Vagina (tissue), 2 donors: ENCODE measurements around the gene ATG2B.

Source experiments
- POLR2AphosphoS5 ChIP-seq, 2 donors: sonication (generic); formaldehyde crosslinking; IDR thresholded peaks; one replicate each; pipeline ENCODE4 v1.9.0; 2017; ENCODE audit warnings: antibody characterized with exemption in 2 of 2, mild to moderate bottlenecking in 2 of 2, low read depth in 1 of 2; ENCODE audit not compliant: insufficient read depth in 1 of 2
- TF ChIP-seq, protein P1 (sequence below), 3 experiments: fragments of 450-650 bp in 2 of 3; fragments of 200-600 bp in 1 of 3; sonication (generic) in 1 of 3; IDR thresholded peaks; one replicate each; pipeline ENCODE4 v1.5.1; 2017 to 2019; ENCODE audit warnings: antibody characterized with exemption in 3 of 3, mild to moderate bottlenecking in 2 of 3, moderate library complexity in 2 of 3

- TF ChIP-seq, protein P1, sequence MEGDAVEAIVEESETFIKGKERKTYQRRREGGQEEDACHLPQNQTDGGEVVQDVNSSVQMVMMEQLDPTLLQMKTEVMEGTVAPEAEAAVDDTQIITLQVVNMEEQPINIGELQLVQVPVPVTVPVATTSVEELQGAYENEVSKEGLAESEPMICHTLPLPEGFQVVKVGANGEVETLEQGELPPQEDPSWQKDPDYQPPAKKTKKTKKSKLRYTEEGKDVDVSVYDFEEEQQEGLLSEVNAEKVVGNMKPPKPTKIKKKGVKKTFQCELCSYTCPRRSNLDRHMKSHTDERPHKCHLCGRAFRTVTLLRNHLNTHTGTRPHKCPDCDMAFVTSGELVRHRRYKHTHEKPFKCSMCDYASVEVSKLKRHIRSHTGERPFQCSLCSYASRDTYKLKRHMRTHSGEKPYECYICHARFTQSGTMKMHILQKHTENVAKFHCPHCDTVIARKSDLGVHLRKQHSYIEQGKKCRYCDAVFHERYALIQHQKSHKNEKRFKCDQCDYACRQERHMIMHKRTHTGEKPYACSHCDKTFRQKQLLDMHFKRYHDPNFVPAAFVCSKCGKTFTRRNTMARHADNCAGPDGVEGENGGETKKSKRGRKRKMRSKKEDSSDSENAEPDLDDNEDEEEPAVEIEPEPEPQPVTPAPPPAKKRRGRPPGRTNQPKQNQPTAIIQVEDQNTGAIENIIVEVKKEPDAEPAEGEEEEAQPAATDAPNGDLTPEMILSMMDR (IDR thresholded peaks at IDR 0.05) = no peak
- TF ChIP-seq POLR2AphosphoS5 (IDR thresholded peaks at IDR 0.05; ENCODE audit: insufficient read depth in 1 of 2, low read depth in 1 of 2) = no peak
Measured at GRCh38 chr14:96231056-96231455, 132.1 kb downstream of the ATG2B start.
